Vagina (tissue), 2 donors: ENCODE measurements around the gene MYO1D. TPM values are rescaled to one million over a fixed set of nuclear protein-coding genes. Genes with fewer than 3 reads are reported as not detected.

Experiments
- DNase-seq, 2 donors: peaks; one replicate each; pipeline ENCODE4 v3.0.0-alpha.2; 2017; ENCODE audit errors: extremely low spot score in 2 of 2
- H3K27ac ChIP-seq: fragments of 200-600 bp; sonication (generic); one replicate; pipeline ENCODE4 v1.5.1; 2019
- H3K27me3 ChIP-seq: fragments of 200-600 bp; sonication (generic); one replicate; pipeline ENCODE4 v1.5.1; 2019
- H3K36me3 ChIP-seq, 2 donors: fragments of 200-600 bp; sonication (generic); one replicate each; pipeline ENCODE4 v1.5.1; 2017 to 2019
- H3K4me1 ChIP-seq: fragments of 200-600 bp; sonication (generic); one replicate; pipeline ENCODE4 v1.5.1; 2019
- H3K4me3 ChIP-seq, 2 donors: fragments of 200-600 bp; sonication (generic); 1 replicate in 1 of 2; 2 replicates in 1 of 2; pipeline ENCODE4 v1.5.1; 2016 to 2019
- H3K9me3 ChIP-seq: fragments of 200-600 bp; sonication (generic); one replicate; pipeline ENCODE4 v1.5.1; 2019
- CTCF ChIP-seq, 3 experiments: fragments of 450-650 bp in 2 of 3; fragments of 200-600 bp in 1 of 3; sonication (generic) in 1 of 3; IDR thresholded peaks; one replicate each; pipeline ENCODE4 v1.5.1; 2017 to 2019; ENCODE audit warnings: antibody characterized with exemption in 3 of 3, mild to moderate bottlenecking in 2 of 3, moderate library complexity in 2 of 3
- POLR2A ChIP-seq, 2 donors: fragments of 450-650 bp; IDR thresholded peaks; one replicate each; pipeline ENCODE4 v1.6.1; 2017; ENCODE audit warnings: antibody characterized with exemption in 2 of 2, mild to moderate bottlenecking in 2 of 2, moderate library complexity in 2 of 2
- POLR2AphosphoS5 ChIP-seq, 2 donors: sonication (generic); formaldehyde crosslinking; IDR thresholded peaks; one replicate each; pipeline ENCODE4 v1.9.0; 2017; ENCODE audit warnings: antibody characterized with exemption in 2 of 2, mild to moderate bottlenecking in 2 of 2, low read depth in 1 of 2; ENCODE audit not compliant: insufficient read depth in 1 of 2
- intact Hi-C: fragments of 100-400 bp; cut with DNase I; formaldehyde crosslinking; loops from one replicate; pipeline ENCODE4 v1.15.1; 2023
- total RNA-seq: library from RNA; depleted of rRNA; stranded (reverse); fragments of >200 nt; gene quantifications from one replicate; pipeline ENCODE4 v1.2.3, GENCODE V29; 2016

MYO1D gene
- total RNA-seq, 1 donor from 2014 or later: 44.7 TPM

- H3K36me3 ChIP-seq: peaks cover 0 to 6% of the 10 kb centered on the region in 2 donors
- H3K9me3 ChIP-seq: no peaks in the 10 kb centered on the region
- no peaks in the 10 kb centered on the region for H3K4me1 ChIP-seq
- intact Hi-C loops: no loop called here
- H3K27ac ChIP-seq: no peak overlapping the region
- no peak overlapping the region for H3K4me3 ChIP-seq
- DNase-seq: no peak
- TF ChIP-seq CTCF (IDR thresholded peaks at IDR 0.05) (no peak), POLR2AphosphoS5 (IDR thresholded peaks at IDR 0.05; ENCODE audit: insufficient read depth in 1 of 2, low read depth in 1 of 2) (no peak), POLR2A (IDR thresholded peaks at IDR 0.05) (no peak)
- no peaks in the 10 kb centered on the region for H3K27me3 ChIP-seq
These were observed 105.5 kb downstream of the MYO1D start for GRCh38 chr17:32771396-32771795.

GRCh38 chr17:32769846-32770245 is 107.1 kb downstream of the MYO1D start:
- TF ChIP-seq POLR2A (IDR thresholded peaks at IDR 0.05) (no peak), POLR2AphosphoS5 (IDR thresholded peaks at IDR 0.05; ENCODE audit: insufficient read depth in 1 of 2, low read depth in 1 of 2) (no peak), CTCF (IDR thresholded peaks at IDR 0.05) (no peak)
- Histone ChIP-seq H3K9me3 (no peaks in the 10 kb centered on the region), H3K4me3 (no peak overlapping the region), H3K27me3 (no peaks in the 10 kb centered on the region), H3K27ac (no peak overlapping the region), H3K4me1 (no peaks in the 10 kb centered on the region), H3K36me3 (peaks cover 0 to 6% of the 10 kb centered on the region in 2 donors)
- DNase-seq: no peak
- intact Hi-C loops: no loop called here

- Histone ChIP-seq H3K4me1 (no peaks in the 10 kb centered on the region), H3K9me3 (no peaks in the 10 kb centered on the region), H3K4me3 (no peak overlapping the region), H3K27ac (no peak overlapping the region), H3K36me3 (peaks cover 0 to 6% of the 10 kb centered on the region in 2 donors), H3K27me3 (no peaks in the 10 kb centered on the region)
- intact Hi-C loops: no loop called here
- TF ChIP-seq POLR2A (IDR thresholded peaks at IDR 0.05) (no peak), CTCF (IDR thresholded peaks at IDR 0.05) (no peak), POLR2AphosphoS5 (IDR thresholded peaks at IDR 0.05; ENCODE audit: insufficient read depth in 1 of 2, low read depth in 1 of 2) (no peak)
- no peak for DNase-seq
These were observed 113.0 kb downstream of the MYO1D start for GRCh38 chr17:32763855-32764439.

GRCh38 chr17:32759476-32759875 is 117.4 kb downstream of the MYO1D start:
- no peak for DNase-seq
- intact Hi-C loops: no loop called here
- no peak for TF ChIP-seq POLR2A (IDR thresholded peaks at IDR 0.05)
- TF ChIP-seq POLR2AphosphoS5 (IDR thresholded peaks at IDR 0.05; ENCODE audit: insufficient read depth in 1 of 2, low read depth in 1 of 2): no peak
- TF ChIP-seq CTCF (IDR thresholded peaks at IDR 0.05): no peak
- Histone ChIP-seq H3K36me3 (no peaks in the 10 kb centered on the region), H3K9me3 (no peaks in the 10 kb centered on the region), H3K4me3 (no peak overlapping the region), H3K27me3 (no peaks in the 10 kb centered on the region), H3K27ac (no peak overlapping the region), H3K4me1 (no peaks in the 10 kb centered on the region)

GRCh38 chr17:32757963-32758362 is 119.0 kb downstream of the MYO1D start:
- no peak overlapping the region for H3K27ac ChIP-seq
- intact Hi-C loops: no loop called here
- H3K4me1 ChIP-seq: no peaks in the 10 kb centered on the region

More at GRCh38 chr17:32757963-32758362, 119.0 kb downstream of the MYO1D start:
- Histone ChIP-seq H3K27me3 (no peaks in the 10 kb centered on the region), H3K4me3 (no peak overlapping the region), H3K36me3 (no peaks in the 10 kb centered on the region), H3K9me3 (no peaks in the 10 kb centered on the region)
- DNase-seq: no peak
- TF ChIP-seq POLR2A (IDR thresholded peaks at IDR 0.05) (no peak), POLR2AphosphoS5 (IDR thresholded peaks at IDR 0.05; ENCODE audit: insufficient read depth in 1 of 2, low read depth in 1 of 2) (no peak), CTCF (IDR thresholded peaks at IDR 0.05) (no peak)
